ENCODE results near the gene TANGO6. TPM values are rescaled to one million over a fixed set of nuclear protein-coding genes. Genes with fewer than 3 reads are reported as not detected.
A peak's percentile ranks its signal among the peaks of the same experiment; 100 is the strongest.

Gene TANGO6
- total RNA-seq, 2 donors from 2014 or later = 9.6 to 15.3 TPM

GRCh38 chr16:68907781-68908181 lies 64.5 kb downstream of the TANGO6 start:
- H3K4me3 ChIP-seq (ENCODE audit: low read length) = peak overlapping the region; percentile 3
- H3K36me3 ChIP-seq (ENCODE audit: control insufficient read depth, insufficient read depth, low read length) = no peaks in the 10 kb centered on the region
- no peaks in the 10 kb centered on the region for H3K27me3 ChIP-seq (ENCODE audit: control insufficient read depth, insufficient read depth, low read length, poor library complexity, severe bottlenecking)
- no peaks in the 10 kb centered on the region for H3K4me1 ChIP-seq (ENCODE audit: control insufficient read depth, insufficient read depth, low read length)
- H3K9me3 ChIP-seq (ENCODE audit: control insufficient read depth, low read length) = no peaks in the 10 kb centered on the region
- no peak overlapping the region for H3K27ac ChIP-seq (ENCODE audit: low read depth, low read length)
- no peaks in the 10 kb centered on the region for H3K9me3 Mint-ChIP-seq
- peaks cover 10% of the 10 kb centered on the region for H3K36me3 Mint-ChIP-seq (ENCODE audit: low read depth)
- H3K27me3 Mint-ChIP-seq (ENCODE audit: insufficient read depth) = no peaks in the 10 kb centered on the region
- no peak for DNase-seq
- H3K9ac ChIP-seq (ENCODE audit: extremely low read depth, low read length, poor library complexity, severe bottlenecking) = no peak overlapping the region
- TF ChIP-seq, protein P1, sequence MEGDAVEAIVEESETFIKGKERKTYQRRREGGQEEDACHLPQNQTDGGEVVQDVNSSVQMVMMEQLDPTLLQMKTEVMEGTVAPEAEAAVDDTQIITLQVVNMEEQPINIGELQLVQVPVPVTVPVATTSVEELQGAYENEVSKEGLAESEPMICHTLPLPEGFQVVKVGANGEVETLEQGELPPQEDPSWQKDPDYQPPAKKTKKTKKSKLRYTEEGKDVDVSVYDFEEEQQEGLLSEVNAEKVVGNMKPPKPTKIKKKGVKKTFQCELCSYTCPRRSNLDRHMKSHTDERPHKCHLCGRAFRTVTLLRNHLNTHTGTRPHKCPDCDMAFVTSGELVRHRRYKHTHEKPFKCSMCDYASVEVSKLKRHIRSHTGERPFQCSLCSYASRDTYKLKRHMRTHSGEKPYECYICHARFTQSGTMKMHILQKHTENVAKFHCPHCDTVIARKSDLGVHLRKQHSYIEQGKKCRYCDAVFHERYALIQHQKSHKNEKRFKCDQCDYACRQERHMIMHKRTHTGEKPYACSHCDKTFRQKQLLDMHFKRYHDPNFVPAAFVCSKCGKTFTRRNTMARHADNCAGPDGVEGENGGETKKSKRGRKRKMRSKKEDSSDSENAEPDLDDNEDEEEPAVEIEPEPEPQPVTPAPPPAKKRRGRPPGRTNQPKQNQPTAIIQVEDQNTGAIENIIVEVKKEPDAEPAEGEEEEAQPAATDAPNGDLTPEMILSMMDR (conservative IDR thresholded peaks at IDR 0.05) = no peak
- H3K4me1 Mint-ChIP-seq = peaks cover 29% of the 10 kb centered on the region
- H3K27ac Mint-ChIP-seq = peak overlapping the region; percentile 37
- WGBS, 2 experiments (ENCODE audit: insufficient coverage in 1 of 2, insufficient read length in 1 of 2) = 30 to 44% methylated on average over 2 to 3 of the region's 3 CpGs
- H3K4me3 Mint-ChIP-seq = no peak overlapping the region

DNA sequence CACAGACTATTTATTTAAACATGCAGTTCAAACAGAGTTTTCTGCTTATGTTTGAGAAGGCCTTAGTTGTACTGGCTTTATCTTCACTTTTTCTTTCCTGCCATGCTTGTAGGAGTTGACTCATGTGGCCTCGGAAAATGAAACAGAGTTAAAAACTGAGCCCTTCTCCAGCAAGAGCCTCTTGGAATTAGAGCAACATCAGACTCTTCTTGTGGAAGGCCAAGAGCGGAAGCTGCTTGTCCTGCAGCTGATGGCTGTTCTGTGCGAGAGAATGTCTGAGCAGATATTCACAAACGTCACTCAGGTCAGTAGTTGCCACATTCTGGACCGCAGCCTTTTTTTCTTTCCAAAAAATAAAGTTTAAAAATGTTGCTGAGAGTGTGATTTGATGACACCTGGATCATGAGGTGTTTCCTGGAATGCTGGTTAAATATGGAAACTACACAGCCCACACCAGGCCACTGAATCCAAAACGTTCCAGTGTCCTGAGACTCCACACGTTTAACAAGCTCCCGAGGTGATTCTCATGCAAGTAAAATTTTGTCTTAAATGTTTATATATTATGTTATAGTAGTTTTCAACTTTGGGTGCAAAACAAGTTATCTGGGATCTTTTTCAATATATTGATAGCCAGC lies 65.9 kb downstream of the TANGO6 start:
- Histone ChIP-seq H3K27me3 (ENCODE audit: control insufficient read depth, insufficient read depth, low read length, poor library complexity, severe bottlenecking) (no peaks in the 10 kb centered on the region), H3K4me1 (ENCODE audit: control insufficient read depth, insufficient read depth, low read length) (no peaks in the 10 kb centered on the region), H3K9me3 (ENCODE audit: control insufficient read depth, low read length) (no peaks in the 10 kb centered on the region), H3K9ac (ENCODE audit: extremely low read depth, low read length, poor library complexity, severe bottlenecking) (no peak overlapping the region), H3K4me3 (ENCODE audit: low read length) (no peak overlapping the region), H3K27ac (ENCODE audit: low read depth, low read length) (no peak overlapping the region), H3K36me3 (ENCODE audit: control insufficient read depth, insufficient read depth, low read length) (no peaks in the 10 kb centered on the region)
- no peak for DNase-seq
- Mint-ChIP-seq H3K4me1 (peaks cover 29% of the 10 kb centered on the region), H3K27ac (no peak overlapping the region), H3K9me3 (no peaks in the 10 kb centered on the region), H3K4me3 (no peak overlapping the region), H3K36me3 (ENCODE audit: low read depth) (peaks cover 10% of the 10 kb centered on the region), H3K27me3 (ENCODE audit: insufficient read depth) (no peaks in the 10 kb centered on the region)
- 92 to 94% methylated on average over 7 to 8 of the region's 8 CpGs for WGBS, 2 experiments (ENCODE audit: insufficient coverage in 1 of 2, insufficient read length in 1 of 2)
- TF ChIP-seq, protein P1 (conservative IDR thresholded peaks at IDR 0.05) = no peak

DNA sequence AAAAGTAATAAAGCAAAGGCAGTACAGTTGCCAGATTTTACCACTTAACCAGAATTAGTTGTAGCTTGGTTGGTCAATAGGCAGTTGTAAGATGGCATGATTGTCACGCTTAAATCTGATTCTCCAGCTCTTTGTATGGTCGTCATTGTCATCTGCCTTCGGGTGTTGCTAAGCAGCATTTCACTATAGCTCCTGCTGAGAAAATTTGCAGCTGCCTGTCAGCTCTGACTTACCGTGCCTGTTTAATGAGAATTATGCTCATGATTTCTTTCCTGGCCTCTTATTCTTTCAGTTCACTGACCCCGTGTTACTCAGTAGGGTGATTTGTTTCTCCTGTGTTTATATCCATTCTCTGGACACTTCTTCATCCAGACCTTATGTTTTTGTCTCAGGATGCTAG lies 66.7 kb downstream of the TANGO6 start:
- H3K27me3 Mint-ChIP-seq (ENCODE audit: insufficient read depth) = no peaks in the 10 kb centered on the region
- no peak for DNase-seq
- Histone ChIP-seq H3K4me1 (ENCODE audit: control insufficient read depth, insufficient read depth, low read length) (no peaks in the 10 kb centered on the region), H3K9me3 (ENCODE audit: control insufficient read depth, low read length) (no peaks in the 10 kb centered on the region), H3K27me3 (ENCODE audit: control insufficient read depth, insufficient read depth, low read length, poor library complexity, severe bottlenecking) (no peaks in the 10 kb centered on the region), H3K9ac (ENCODE audit: extremely low read depth, low read length, poor library complexity, severe bottlenecking) (no peak overlapping the region), H3K4me3 (ENCODE audit: low read length) (no peak overlapping the region), H3K27ac (ENCODE audit: low read depth, low read length) (no peak overlapping the region), H3K36me3 (ENCODE audit: control insufficient read depth, insufficient read depth, low read length) (no peaks in the 10 kb centered on the region)
- peaks cover 10% of the 10 kb centered on the region for H3K36me3 Mint-ChIP-seq (ENCODE audit: low read depth)
- no peak overlapping the region for H3K4me3 Mint-ChIP-seq
- 39 to 68% methylated on average over 5 of the region's 5 CpGs for WGBS, 2 experiments (ENCODE audit: insufficient coverage in 1 of 2, insufficient read length in 1 of 2)
- no peaks in the 10 kb centered on the region for H3K9me3 Mint-ChIP-seq
- H3K27ac Mint-ChIP-seq = no peak overlapping the region
- TF ChIP-seq, protein P1 (conservative IDR thresholded peaks at IDR 0.05) = no peak
- peaks cover 29% of the 10 kb centered on the region for H3K4me1 Mint-ChIP-seq
